Measurements from ENCODE around the gene RHOC.

Gene RHOC

DNA sequence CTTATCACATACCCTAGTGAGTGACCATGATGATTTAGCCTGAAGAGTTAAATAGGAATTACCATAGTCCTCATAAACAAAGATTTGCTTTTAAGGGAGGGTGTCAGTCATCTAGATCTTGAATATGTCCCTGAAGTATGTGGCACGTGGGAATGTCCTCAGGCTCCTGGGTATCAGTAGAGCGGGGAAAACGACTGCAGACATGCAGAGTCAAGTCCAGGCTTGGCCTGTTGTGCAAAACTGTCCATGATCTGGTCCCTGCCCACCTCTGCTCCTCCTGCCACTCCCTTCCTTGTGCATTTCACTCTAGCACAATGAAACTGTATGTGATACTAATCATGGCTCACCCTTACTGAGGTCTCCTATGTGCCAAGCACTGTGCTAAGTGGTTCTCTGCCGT is 19.6 kb downstream of the RHOC start:
- DNase-seq (ENCODE audit: insufficient read length, low spot score): no peak
- FAIRE-seq: no peak

DNA sequence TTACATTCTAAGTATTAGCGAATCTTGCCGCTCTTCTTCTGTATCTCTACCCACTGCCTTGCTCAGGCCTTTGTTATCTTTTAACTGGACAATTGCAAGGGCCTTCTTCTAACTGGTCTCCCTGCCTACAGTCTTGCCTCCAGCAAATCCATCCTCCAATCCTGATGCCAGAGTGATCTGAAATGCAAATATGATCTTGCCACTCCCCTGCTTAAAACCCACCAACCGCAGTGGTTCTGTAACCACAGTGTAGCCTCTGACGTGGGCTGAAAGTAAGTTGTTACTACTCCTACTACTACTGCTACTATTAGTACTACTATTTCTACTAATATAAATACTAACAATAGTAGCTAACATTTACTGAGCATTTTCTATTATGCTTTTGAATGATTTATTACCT is 20.1 kb downstream of the RHOC start:
- FAIRE-seq (no peak), DNase-seq (ENCODE audit: insufficient read length, low spot score) (no peak)

- DNase-seq (ENCODE audit: insufficient read length, low spot score) (no peak), FAIRE-seq (no peak)
These were observed 20.5 kb downstream of the RHOC start for GRCh38 chr1:112686417-112686816.

DNA sequence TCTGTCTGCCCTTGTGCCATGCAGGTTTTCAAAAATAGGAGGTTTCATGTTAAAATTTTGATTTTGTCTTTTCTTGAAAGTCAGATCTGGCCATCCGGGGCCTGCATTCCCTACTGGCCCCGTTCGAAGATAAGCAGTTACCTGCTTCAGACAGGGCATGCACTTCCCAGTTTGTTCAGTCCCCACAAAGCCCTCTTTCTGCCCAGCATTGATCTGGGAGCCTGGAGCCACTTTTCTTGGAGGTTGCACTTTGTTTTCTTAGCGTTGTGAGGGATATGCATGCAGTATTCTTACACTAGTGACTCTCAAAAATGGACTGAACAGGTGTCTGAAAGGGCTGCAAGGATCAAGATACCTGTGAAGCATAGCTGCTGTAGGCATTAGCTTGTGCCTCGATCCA is 21.0 kb downstream of the RHOC start:
- FAIRE-seq: no peak
- no peak for DNase-seq (ENCODE audit: insufficient read length, low spot score)

DNA sequence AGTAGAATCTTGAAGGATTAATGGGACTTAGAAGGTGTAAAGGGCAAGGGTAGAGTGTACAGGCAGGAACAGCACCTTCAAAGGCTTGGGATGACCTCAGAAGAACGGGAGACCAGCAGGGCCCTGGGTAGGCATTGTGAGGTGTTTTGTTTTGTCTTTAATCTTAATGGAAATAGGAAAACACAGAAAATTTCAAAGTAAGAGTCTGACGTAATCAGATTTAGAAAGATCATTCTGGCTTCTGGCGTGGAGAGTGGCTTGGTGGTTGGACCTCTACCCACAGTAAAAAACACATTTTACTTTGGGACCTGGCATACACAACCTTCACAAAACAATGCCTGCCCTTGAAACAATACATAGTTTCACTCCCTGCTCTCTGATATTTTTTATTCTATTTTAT is 28.3 kb downstream of the RHOC start:
- no peak for FAIRE-seq

GRCh38 chr1:112677501-112677900 is 29.4 kb downstream of the RHOC start:
- DNase-seq (ENCODE audit: insufficient read length, low spot score) (no peak), FAIRE-seq (no peak)

More for the DNA sequence above, 28.3 kb downstream of the RHOC start:
- DNase-seq (ENCODE audit: insufficient read length, low spot score): no peak

- FAIRE-seq: no peak
- no peak for DNase-seq (ENCODE audit: insufficient read length, low spot score)
These were observed 30.4 kb downstream of the RHOC start for GRCh38 chr1:112676543-112676942.

- FAIRE-seq: peak; percentile 35
- no peak for DNase-seq (ENCODE audit: insufficient read length, low spot score)
These were observed 31.1 kb downstream of the RHOC start for GRCh38 chr1:112675728-112676381.

GRCh38 chr1:112674986-112675727 is 31.8 kb downstream of the RHOC start:
- peak; percentile 28 for DNase-seq (ENCODE audit: insufficient read length, low spot score)
- no peak for FAIRE-seq

- peak; percentile 62 for DNase-seq (ENCODE audit: insufficient read length, low spot score)
- peak; percentile 31 for FAIRE-seq
These were observed 32.4 kb downstream of the RHOC start, which contains the start of gene MOV10 for GRCh38 chr1:112674440-112674985. Gene MOV10, plus strand, starts transcription at chr1:112674659. Its CDS starts 254 bp downstream, at chr1:112674913.

GRCh38 chr1:112673592-112674439 is 33.1 kb downstream of the RHOC start:
- DNase-seq (ENCODE audit: insufficient read length, low spot score) (no peak), FAIRE-seq (peak; percentile 70)

DNA sequence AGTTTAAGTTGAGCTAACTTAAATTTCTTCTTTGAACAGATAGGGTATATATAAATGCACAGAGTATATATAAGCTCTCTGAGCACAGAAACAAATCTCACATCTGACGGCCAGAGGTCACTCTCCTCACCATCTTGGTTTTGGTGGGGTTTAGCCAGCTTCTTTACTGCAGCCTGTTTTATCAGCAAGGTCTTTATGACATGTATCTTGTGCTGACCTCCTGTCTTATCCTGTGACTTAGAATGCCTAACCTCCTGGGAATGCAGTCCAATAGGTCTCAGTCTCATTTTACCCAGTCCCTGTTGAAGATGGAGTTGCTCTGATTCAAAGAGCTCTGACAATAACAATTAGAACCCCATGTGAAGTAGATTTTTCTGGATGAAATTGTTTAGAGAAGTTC is 34.1 kb downstream of the RHOC start:
- no peak for FAIRE-seq
- no peak for DNase-seq (ENCODE audit: insufficient read length, low spot score)

- no peak for FAIRE-seq
- DNase-seq (ENCODE audit: insufficient read length, low spot score): no peak
These were observed 34.9 kb downstream of the RHOC start for GRCh38 chr1:112672009-112672408.

DNA sequence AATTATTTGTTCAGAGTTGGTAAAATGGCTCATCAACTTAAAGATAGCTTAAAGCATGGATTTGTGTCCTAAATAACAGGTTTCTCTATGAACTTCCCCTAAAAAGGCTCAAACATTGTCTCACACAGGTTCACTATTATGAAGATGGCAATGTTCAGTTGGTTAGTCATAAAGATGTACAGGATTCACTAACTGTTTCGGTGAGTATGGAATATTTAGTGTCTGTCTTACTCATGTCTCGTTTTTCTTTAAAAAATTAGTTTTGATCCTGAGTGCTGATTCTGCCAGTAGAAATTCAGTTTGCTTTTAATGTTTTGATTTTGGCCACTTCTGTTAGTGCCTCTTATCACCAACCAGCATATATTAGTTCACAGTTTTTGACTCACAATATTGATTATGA is 40.0 kb downstream of the RHOC start:
- DNase-seq (ENCODE audit: insufficient read length, low spot score) (no peak), FAIRE-seq (no peak)

- DNase-seq (ENCODE audit: insufficient read length, low spot score) (no peak), FAIRE-seq (no peak)
These were observed 41.1 kb downstream of the RHOC start for GRCh38 chr1:112665857-112666256.

GRCh38 chr1:112651205-112651604 is 55.7 kb downstream of the RHOC start:
- FAIRE-seq: no peak
- no peak for DNase-seq (ENCODE audit: insufficient read length, low spot score)

Data from GM19239 (cell line).